B cell (primary cell): ENCODE data around the gene RGS1.

Experiments
- EZH2 ChIP-seq: IDR thresholded peaks from 2 replicates; pipeline ENCODE4 v1.6.1; 2012; ENCODE audit warnings: borderline replicate concordance, low read depth, mild to moderate bottlenecking, moderate library complexity, low read length; ENCODE audit not compliant: insufficient read depth, poor library complexity, severe bottlenecking
- TF ChIP-seq, protein P1 (sequence below): fragments of 200-600 bp; IDR thresholded peaks from one replicate; pipeline ENCODE4 v1.8.0; 2022; ENCODE audit warnings: antibody characterized with exemption, mild to moderate bottlenecking

DNA sequence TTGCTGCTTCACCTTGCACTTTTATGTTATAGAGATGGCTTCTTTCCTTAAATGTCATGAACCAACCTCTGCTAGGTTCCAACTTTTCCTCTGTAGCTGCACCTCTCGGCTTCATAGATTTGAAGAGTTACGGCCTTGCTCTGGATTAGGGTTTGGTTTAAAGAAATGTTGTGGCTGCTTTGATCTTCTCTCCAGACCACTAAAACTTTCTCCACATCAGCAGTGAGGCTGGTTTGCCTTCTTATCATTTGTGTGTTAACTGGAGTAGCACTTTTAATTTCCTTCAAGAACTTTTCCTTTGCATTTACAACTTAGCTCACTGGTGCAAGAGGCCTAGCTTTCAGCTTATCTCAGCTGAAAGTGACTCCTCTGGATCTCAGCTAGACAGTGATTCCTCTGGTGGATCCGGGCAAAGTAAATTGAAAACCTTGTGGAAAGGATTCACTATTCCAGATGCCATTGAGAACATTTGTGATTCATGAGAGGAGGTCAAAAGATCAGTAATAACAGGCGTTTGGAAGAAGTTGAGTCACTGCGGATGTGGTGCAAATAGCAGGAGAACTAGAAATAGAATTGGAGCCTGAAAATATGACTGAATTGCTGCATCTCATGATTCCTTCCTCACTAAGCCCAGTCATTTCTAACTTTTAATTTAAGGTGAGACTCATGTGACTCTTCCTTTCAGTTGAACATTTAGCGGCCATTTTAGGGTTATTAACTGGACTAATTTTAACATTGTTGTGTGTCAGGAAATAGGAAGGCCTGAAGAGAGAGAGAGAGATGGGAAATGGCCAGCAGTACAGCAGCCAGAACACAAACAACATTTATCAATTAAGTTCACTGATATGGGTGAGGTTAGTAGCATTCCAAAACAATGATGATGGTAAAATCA, 16.2 kb upstream of the RGS1 start:
- TF ChIP-seq, protein P1, sequence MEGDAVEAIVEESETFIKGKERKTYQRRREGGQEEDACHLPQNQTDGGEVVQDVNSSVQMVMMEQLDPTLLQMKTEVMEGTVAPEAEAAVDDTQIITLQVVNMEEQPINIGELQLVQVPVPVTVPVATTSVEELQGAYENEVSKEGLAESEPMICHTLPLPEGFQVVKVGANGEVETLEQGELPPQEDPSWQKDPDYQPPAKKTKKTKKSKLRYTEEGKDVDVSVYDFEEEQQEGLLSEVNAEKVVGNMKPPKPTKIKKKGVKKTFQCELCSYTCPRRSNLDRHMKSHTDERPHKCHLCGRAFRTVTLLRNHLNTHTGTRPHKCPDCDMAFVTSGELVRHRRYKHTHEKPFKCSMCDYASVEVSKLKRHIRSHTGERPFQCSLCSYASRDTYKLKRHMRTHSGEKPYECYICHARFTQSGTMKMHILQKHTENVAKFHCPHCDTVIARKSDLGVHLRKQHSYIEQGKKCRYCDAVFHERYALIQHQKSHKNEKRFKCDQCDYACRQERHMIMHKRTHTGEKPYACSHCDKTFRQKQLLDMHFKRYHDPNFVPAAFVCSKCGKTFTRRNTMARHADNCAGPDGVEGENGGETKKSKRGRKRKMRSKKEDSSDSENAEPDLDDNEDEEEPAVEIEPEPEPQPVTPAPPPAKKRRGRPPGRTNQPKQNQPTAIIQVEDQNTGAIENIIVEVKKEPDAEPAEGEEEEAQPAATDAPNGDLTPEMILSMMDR = no peak
- TF ChIP-seq EZH2 = no peak
